GM21737 (cell line): ENCODE measurements around the gene SND1.
A peak's percentile ranks its signal among the peaks of the same experiment; 100 is the strongest.
"Not testable (repeated sequence)": the region's sequence is repeated elsewhere in the genome, so short reads cannot be mapped to it uniquely, and the experiment has no call there.

Experiments used
- ATAC-seq: cut with Tn5 transposase; IDR thresholded peaks from one replicate; pipeline ENCODE4 v1.9.1; 2021; ENCODE audit warnings: mild to moderate bottlenecking, moderate library complexity; ENCODE audit not compliant: unreplicated experiment

SND1 gene

DNA sequence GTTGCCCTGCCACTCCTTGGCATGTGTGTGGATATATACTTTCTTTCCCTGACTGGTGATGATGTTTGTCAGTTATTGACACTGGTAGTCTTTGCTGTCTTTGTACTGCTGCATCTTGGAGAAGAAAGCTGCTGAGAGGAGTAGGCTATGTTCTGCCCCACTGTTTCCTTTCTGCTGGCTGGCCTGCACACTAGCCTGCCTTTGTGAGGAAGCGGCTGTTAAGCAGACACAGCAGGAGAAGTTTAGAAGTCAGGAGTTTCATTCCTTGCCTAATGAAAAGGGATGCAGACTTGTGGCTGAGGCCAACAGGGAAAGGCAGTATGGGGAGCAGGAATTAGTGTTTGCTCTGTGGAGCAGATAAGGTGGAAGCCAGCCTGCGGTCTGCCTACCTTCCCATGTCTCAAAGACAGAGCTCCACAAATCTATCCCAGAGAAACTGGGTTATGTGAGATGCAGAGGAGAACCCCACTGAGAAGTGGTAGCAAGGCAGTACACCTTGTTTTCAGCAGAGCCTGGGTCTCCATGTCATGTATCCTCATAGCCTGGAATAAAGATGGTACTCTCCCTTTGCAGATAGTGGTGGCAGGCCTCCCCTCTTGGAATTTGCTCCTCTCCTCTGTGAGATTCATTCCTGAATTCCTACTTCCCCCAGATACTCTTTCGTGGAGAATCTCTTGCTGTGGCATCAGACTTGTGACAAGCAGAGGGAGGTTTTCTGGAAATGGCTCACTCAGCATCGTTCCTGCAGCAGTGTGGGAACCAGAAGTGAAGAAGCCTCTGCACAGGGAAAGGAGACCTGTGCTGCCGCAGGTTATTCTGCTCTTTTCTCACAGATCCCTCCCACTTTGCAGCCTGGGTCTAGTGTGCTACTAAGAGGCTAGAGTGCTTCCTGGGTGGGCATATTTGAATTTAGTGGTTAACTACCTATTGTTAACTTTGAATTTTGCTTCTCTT is 249.0 kb downstream of the SND1 start:
- no peak for ATAC-seq

GRCh38 chr7:127901895-127902703 is 250.1 kb downstream of the SND1 start:
- no peak for ATAC-seq

- ATAC-seq: not testable (repeated sequence)
Measured at GRCh38 chr7:127902753-127903152, 250.8 kb downstream of the SND1 start.

- ATAC-seq: no peak
Measured at GRCh38 chr7:127903892-127904669, 252.1 kb downstream of the SND1 start.

DNA sequence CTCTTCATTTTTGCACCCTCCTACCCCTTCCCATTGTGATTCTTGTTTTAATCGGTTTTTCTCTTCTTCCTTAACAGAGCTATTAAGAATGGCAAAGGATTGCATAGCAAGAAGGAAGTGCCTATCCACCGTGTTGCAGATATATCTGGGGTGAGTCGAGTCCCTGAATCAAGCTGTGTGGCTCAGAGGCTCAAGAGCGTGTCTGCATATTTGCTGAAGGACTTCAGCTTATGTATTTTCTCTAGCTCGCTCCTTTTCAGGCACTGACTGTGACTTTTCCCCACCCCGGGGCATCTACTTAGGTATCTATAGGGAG is 252.6 kb downstream of the SND1 start:
- no peak for ATAC-seq

DNA sequence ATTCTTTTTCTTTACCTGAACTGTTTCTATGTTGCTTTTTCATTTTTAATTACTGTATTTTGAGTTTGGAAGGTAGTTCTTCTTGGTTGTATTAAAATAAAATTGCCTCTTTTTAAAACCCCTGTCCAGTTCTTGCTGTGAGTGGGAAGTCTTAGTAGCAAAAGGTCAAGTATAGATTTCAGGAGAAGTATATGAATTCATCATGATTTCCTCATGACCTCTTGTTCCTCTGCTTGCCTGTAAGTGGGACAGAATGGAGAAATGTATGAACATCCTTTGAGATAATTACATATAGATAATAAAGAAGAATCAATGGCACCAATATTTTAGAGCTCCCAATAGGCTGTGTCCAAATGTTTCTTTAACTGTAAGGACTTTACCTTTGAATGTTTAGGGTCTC is 253.0 kb downstream of the SND1 start:
- no peak for ATAC-seq

DNA sequence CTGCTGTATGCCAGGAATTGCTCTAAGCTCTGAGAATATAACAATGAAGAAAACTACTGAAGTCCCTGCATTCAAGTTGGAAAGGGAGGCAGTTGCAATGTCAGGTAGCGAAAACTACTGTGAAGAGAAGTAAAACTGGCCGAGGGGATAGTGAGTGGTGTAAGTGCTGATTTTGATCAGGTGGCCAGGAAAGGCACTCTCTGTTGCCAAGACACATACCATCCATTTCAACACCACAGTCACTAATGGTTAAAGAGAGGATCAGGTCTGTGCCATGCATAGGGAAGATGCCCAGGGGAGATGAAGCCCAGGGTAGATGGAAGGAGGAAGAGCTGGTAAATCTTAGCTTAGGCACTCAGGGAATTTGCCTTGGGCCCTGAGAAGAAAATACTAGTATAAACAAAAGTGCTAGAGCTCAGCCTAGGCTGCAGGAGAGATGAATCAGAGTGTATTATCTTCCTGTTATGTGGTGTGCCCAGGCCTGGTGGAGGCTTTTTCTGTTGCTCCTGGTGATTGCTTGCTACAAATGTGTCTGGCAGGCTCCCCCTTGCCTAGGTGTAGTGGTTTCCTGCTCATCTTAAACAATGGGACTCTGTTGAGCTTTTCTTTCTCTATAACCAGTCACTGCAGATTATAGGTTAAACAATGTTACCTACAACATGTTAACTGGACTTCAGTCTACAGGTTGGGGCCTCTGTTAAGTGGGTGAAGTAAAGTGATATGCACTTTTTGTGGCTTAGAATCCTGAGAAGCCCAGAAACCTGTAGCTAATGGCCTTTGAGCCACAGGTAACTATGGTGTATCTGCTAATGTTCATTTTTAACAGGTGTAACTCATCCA is 253.7 kb downstream of the SND1 start:
- no peak for ATAC-seq

- ATAC-seq: no peak
Measured at GRCh38 chr7:127907110-127908040, 255.4 kb downstream of the SND1 start.

GRCh38 chr7:127908430-127909258 is 256.6 kb downstream of the SND1 start:
- no peak for ATAC-seq

DNA sequence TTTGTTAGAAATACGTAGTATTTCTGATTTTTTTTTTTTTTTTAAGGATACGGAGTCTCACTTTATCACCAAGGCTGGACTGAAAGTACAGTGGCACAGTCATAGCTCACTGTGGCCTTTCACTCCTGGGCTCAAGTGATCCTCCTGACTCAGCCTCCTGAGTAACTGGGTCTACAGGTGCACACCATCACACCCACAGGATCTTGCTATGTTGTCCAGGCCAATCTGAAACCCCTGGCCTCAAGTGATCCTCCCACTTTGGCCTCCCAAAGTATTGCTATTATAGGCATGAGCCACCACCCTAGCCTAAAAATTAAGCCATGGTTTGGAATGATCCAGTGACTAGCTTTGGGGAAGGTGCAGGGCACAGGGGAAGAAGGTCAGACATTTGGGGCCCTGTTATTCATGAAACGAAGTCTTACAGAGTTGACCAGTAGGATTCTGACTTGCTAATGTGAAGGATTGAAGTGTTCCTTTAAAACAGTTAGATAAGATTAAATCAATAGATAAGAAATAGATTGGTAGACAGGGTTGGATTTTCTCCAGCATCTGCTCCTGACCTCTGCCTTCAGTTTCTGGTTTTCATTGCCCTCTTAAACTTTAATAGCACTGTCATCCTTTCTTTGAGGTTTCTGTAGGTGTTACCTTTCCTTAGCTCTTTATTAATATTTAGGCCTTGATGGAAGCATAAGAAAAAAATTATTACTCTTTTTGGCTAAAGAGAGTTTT is 257.6 kb downstream of the SND1 start:
- no peak for ATAC-seq

DNA sequence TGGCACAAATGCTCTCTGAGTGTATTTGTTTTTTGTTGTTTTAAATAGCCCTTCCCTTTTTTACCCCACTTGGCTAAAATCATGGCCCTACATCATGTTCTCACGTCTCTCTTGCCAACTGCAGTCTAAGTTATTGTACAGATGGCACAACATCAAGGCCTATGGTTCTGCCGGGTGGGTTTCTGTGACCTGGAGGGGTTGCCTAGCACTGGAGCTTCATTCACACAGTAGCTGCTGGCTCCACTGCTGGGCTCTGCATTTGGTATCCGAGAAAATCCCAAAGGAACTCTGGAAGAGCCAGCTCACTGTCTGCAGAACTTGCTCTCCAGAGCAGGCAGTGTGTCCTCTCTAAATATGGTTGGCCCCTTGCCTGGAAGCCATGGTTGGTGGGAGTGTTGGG is 258.7 kb downstream of the SND1 start:
- no peak for ATAC-seq

DNA sequence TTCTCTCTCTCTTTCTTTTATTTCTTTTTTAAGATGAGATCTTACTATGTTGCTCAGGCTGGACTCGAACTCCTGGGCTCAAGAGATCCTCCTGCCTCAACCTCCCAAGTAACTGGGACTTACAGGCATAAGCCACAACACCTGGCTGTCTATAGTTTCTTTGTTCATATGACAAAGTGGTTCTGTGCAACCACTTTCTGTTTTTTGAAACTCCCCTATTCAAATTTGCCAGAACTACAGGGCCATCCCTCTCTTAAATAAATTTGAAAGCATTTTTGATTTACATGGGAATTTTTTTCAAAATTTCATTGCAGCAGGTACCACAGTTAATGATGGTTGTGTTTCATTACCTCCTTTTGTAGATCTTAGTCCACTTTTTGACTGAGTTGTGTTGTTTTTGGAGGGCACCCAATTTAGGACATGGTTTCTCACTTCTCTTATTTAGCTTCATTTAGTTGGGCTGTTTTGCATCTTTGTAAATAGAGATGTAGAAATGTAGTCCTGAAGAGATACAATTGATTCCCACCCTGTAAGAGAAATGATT is 260.0 kb downstream of the SND1 start:
- peak; percentile 76 for ATAC-seq

- no peak for ATAC-seq
Measured at GRCh38 chr7:127912901-127913300, 260.9 kb downstream of the SND1 start.

DNA sequence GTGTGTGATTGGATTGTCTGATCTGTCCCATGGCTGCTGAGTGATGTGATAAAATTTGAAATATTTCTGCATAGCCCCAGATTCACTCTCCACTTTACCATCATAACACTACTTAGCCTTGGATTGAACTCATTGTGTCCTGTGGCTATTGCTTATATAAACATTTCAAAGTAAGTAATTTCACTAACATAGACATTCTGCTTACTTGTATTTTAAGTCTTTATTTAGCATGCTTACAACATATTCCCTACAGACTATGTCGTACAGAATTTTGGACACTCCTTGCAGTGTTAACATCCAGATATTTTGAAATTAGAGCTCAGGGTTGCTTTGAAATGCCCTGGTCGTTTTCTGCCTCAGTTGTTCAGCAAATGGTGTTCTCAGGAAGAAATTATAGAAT is 261.7 kb downstream of the SND1 start:
- no peak for ATAC-seq

DNA sequence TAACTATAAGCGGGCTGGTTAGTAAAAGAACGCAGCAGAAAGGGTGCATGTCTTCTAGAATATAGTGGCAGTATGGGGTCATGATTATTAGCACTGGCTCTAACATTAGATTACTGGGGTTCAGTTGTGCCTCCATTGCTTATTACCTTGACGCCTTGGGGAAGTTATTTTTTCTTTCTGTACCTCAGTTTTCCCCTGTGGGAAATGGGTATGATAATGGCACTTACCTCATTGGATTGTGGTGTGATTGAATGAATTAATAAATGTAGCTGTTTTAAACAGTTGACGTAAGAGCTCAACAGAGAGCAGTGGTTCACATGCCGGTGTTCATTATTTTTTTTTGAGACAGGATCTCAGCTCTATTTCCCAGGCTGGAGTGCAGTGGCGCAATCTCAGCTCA is 262.7 kb downstream of the SND1 start:
- ATAC-seq: no peak

GRCh38 chr7:127916735-127917134 is 264.7 kb downstream of the SND1 start:
- ATAC-seq: no peak

DNA sequence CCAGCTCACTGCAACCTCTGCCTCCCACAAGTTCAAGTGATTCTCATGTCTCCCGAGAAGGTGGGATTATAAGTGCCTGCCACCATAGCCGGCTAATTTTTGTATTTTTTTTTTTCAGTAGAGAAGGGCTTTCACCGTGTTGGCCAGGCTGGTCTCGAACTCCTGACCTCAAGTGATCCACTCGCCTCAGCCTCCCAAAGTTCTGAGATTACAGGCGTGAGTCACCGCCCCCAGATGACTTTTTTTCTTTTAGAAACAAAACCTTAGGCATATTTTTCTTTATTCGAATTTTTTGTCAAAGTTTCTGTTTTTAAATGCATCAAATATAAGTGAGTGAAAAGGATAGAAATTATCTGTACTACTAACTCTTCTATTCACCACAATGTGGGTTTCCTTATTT is 266.1 kb downstream of the SND1 start:
- ATAC-seq: no peak
